HG03103 (cell line): ENCODE measurements around the gene MCF2L.

Source experiments
- ATAC-seq: cut with Tn5 transposase; IDR thresholded peaks from one replicate; pipeline ENCODE4 v1.9.1; 2021; ENCODE audit warnings: low read depth; ENCODE audit not compliant: unreplicated experiment

Gene MCF2L

DNA sequence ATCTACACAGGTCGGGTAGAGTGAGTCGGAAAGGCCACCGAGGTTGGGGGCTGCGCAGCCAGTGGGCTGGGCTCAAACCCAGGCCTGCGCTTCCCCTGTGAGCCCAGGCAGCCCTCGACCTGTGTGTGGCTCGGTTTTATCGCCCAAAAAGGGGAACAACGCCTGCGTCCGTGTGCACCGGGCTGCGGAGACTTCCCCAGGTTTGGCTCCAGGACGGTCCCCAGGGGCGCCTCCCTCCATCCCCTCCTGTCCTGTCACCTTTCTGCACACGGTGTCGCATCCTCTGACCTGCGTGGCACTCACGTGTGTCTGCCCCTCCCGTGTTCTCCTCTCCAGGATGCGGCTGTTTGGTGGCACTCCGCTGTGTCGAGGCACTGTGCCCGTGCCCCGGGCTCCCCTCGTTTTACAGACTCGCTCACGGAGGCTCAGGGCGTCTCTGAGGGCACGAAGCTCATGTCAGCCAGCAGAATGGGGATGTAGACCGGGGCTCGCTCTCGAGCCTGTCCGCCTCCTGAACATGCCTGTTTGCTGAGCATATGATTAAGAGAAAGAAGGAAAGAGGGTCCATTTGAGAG, 25.9 kb downstream of the MCF2L start:
- ATAC-seq, result no peak

DNA sequence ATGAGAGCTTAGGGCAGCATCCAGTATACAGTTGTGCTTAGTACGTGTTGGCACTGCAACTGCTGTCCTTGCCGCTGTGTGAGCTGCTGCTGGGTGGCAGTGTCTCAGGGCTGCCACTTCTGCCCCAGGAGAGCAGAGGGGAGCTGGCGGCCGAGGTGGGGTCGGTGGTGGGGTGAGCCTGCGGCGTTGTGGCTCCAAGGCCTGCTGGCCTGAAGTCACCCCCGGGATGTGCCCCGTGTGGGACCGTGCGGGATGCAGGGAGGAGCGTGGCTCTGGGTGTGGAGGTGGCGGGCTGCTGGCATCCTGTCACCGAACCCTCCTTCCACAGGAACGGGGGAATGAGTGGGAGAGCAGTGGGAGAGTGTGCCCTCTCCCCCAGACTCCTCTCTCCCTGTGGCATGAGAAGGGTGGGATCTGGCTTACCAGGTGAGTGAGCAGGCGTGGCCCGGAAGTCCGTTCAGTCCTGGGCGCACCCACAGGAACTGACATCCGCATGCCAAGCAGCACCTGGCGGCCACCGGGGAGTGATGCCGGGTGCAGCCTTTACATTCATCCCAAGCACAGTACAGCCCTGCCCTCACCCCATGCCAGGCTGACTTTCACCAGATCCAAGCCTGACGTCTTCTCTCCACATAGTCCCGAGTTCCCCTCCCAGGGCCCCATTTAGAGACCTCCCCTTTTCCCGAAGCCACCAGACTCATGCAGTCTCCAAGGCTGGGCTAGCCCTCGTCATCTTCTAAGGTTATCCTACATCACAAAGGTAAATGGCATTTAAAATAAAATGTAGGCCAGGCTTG, 26.6 kb downstream of the MCF2L start:
- no peak for ATAC-seq

DNA sequence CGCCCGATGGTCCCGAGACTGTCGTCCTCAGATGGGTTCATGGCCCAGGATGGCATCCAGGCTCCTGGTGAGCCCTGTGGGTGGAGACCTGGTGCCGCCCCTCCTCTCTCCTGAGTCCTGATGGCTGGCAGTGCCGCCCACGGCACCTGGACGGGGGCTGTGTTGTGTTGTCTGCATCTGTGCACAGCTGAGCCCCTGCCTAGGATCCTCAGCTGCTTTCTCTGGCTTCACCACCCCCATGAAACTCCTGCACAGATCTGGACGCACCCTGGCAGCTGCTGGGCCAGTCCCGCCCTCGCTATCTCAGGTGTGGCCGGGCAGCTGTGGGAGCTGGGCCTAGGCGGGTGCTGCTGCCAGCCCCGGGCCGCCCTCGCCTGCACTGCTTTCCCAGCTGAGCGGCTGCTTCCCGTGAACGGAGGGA, 27.7 kb downstream of the MCF2L start:
- no peak for ATAC-seq

DNA sequence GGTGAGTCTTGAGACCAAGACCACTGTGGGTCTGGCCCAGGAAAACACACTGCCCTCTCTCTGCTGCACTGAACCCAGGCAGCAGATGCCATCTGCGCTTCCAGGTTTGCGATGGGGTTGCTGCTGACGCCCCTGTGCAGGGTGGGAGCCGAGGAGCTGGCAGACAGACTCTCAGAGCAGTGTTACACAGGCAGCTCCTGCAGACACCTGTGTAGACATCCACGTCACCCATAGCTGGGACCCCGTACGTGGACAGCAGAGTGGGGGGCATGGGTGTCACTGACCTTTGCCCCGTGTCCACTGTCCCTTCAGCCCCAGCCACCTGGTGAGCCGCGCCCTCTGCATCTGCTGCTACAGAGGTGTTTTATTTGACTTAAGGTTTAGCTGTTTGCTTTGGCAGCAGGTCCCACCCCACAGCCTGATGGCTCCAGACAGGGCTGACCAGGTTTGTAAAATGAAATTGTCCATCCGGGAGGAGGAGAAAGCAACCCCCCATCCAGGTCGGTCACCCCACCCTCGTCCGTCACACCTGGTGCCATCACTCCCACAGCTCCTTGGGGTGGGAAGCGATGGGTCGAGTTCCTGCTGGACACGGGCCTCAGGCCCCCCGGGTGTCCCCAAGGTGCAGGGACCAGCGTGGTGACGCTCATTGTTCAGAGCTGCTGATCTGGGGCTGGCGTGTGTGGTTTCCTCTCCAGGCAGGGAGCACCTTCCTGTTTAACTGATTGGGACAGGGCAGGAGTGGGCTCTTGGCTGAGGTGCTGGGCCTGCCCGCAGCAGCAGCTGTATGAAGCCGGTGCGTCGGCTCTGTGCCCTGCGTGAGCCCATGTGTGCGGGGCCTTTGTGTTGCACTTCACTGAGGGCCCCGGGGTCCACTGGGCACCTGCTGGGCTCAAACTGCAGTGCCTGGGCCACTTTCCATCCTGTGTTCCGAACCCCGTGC, 28.4 kb downstream of the MCF2L start:
- no peak for ATAC-seq

DNA sequence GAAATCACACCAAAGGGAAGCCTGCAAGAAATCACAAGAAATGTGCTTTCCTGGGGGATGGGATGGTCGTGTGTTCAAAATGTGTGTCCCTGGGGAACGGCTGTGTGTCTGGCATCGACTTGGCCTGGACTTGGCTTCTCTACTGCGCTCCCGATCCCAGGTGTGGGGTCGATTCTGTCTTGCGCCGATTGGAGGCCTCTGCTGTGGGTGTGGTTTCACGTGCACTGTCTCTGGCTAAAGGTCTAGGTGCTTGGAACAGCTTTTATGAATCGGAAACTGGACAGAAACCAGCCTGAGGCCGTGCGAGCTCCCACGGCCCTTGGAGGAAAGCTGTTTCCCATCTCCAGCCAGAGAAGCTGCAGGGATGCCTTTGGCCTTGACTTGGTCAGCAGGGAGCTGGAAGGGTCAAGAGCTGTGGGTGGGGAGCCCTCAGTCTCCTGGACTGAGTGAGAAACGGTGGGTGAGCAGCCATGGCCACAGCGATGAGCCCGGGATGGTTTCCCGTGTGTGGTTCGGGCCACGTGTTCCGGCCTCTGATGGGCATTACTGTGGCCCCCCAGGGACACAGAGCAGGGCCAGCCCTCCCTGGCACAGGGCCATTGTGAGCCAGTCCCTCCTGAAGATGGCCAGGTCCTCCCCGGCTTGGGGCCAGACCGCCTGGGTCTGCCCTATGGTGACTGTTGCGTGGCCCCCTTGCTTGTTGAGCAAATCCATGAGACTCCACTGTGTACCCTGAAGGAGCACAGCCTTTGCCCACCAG, 29.7 kb downstream of the MCF2L start:
- no peak for ATAC-seq

DNA sequence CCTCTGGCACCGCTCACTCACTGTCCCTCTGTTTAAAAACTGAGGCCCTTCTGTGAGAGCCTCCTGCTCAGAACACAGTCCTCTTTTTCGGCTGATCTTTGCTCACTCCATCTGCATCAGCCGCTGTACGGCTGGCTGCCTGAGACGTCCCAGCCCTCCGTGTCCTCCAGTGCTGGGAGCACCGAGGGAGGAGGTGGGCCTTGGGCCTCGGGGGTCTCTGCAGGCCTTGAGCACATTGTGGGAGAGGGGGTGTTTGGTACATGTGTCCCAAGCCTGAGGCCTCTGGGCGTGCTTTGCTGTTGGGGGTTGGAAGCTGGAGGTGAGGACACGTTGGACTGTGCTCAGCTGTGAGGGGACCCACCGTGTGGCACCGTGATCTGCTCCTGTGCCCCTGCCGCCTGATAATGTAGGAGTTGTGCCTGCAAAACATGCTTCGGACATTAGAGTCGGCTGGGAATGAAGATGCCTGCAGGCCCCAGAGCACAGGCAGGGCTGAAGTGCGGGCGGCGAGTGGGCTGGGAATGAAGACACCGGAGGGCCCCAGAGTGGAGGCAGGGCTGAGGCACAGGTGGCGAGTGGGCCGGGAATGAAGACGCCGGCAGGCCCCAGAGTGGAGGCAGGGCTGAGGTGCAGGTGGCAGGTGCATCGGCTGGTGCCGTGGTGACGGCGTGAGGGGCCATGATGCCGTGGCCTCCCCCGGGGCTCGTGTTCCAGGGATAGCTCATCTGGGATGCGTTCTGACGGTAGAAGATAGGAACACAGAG, 30.6 kb downstream of the MCF2L start:
- ATAC-seq, result no peak

DNA sequence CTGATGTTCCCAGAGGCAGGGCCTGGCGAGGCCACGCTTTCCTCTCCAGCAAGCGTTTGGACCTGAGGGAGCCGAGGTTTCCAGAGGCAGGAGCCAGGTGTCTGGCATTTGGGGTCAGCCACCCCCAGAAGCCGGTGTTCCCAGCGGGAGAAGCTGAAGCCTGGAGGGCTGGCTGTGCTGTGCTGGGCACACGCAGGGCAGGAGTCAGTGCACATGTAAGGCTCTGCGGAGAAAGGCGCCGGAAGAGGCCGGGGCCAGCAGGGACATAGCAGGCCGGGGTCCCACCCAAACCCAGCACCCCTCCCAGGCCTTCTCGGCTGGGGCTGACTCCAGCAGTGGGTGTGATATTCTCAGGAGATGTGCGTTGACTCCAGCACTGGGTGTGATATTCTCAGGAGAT, 31.6 kb downstream of the MCF2L start:
- ATAC-seq, result no peak

DNA sequence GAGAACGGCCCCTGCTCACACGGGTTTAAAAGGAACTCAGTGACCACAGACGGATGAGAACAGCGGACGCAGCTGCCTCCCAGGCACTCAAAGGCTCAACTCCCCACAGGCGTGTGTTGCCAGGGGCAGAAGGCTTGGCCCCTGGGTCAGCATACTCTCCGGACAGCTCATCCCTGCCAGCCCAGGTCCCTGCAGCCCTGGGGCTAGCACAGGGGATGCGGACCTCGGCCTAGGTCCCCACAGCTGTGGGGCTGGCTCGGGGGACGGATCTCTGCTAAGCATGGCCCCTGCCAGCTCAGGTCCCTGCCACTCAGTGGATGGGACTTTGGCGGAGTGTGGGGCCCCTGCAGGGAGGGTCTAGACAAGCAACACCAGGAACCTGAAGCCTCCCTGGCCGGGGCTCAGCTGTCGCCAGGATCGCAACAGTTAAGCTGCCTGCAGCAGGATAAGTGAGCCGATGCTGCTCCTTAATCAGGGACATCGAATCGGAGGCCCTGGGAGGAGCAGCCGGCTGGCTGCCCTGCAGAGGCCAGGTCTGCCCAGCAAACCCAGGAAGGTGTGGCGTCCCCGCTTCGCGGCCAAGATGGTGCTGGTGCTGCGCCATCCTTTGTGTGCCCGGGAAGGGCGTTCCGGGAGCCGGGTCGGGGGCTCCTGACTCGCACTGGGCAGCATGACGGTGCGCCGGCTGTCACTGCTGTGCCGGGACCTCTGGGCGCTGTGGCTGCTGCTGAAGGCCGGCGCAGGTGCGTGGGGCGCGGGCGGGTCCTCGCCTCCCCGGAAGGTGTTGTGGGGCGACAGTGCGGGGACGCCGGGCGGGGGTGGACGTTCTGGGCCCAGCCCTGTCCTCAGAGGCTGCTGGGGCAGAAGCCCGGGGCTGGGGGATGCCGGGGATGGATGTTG, 32.5 kb downstream of the MCF2L start:
- no peak for ATAC-seq

DNA sequence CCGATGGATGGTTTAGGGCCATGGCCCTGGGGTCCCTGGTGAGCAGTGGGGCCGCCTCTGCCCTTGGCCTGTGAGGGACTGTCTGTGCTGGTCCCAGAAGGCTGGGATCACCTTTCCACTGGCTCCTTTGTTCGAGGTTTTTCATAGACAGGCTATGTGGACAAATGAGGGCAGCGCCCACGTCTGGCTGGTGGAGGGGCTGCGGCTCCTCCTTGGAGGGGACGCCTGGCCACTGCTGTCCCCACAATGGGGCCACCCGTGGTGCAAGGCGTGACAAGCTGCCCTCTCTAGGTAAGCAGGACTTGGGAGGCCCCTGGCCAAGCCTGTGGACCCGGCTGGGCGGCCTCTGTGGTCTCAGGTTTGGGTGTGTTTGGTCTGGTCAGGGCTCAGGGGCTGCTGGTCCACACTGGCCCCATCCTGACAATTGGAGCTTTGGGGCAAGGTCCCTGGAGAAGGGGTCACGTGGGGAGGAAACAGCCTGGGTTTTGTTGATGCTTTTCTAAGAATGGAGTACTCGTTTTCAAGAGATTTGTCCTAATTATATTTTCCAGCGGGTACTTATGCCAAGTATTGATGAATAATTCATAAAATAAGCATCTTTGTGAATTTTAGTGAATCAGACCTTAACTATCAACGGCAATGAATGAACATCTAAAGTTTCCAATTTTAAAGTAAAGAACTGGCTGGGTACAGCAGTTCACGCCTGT, 33.3 kb downstream of the MCF2L start:
- ATAC-seq, result no peak

DNA sequence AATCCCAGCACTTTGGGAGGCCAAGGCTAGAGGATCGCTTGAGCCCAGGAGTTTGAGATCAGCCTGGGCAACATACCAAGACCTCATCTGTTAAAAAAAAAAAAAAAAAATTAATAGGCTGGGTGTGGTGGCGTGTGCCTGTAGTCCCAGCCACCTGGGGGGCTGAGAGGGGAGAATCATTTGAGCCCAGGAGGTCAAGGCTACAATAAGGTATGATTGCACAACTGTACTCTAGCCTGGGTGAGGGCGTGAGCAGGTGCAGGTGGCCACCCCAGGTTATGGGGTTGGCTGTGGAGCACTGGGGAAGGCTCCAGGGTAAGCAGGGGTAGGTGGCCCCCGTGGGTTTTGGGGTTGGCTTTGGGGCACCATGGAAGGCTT, 33.9 kb downstream of the MCF2L start:
- no peak for ATAC-seq

DNA sequence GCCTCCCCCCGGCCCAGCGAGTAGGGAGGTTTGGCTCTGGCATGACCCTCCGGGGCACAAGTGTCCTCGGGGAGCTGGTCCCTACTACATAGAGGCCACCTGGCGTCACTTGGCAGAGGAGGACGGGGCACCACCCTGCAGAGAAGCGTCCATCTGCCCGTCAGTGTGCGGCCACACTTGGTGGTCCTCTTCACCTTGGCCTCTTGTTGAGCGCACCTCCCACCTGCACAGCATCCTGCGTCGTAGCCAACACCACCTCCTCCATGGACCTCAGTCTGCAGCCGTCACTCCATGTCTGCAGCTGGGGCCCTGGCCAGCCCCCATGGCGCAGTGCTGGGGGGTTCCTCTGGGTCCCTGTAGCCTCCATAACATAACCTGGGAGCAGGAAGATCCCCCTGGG, 35.1 kb downstream of the MCF2L start:
- ATAC-seq, result no peak

DNA sequence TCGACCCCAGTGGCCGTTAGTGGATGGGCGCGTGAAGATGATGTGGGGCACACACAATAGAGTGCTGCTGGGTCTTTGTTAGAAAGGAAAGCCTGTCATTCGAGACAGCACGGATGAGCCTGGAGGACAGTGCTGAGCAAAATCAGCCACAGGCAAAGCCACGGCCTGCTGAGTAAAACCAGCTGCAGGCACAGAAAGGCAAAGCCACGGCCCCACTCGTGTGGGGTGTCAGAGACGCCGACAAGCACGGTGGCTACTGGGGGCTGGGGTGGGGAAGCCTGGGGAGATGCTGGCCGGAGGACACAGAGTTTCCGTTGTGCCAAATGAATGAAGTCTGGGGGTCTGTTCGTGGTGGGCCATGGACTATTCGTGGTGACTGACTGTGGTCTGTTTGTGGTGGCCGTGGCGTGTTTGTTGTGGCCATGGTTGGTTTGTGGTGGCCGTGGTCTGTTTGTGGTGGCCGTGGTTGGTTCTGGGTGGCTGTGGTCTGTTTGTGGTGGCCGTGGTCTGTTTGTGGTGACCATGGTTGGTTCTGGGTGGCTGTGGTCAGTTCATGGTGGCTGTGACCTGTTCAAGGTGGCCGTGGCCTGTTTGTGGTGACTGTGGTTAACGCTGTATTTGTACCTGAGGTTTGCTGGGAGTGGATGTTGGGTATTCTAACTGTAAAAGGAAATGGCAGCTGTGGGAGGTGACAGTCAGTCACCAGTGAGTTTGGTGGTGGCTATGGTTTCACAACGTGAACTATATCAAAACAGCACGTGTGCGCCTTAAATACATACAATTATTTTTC, 36.3 kb downstream of the MCF2L start:
- ATAC-seq, result no peak

DNA sequence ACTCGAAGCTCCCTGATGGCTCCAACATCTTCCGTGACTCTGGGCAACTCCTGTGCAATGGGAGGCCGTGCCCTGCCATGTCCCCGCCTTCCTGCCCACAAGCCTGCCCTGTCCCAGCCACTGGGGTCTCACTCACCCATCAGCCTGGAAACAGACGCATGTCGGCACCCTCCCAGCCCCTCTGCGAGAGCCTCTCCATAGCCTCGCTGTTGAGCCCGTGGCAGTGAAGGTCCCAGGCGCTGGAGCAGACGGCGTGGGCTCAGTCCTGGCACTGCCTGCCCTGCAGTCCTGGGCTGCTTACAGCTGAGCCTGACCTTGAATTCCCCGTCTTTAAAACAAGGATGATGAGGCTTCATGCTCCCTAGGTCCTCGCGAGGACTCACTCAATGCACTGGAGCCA, 37.0 kb downstream of the MCF2L start:
- ATAC-seq, result no peak

DNA sequence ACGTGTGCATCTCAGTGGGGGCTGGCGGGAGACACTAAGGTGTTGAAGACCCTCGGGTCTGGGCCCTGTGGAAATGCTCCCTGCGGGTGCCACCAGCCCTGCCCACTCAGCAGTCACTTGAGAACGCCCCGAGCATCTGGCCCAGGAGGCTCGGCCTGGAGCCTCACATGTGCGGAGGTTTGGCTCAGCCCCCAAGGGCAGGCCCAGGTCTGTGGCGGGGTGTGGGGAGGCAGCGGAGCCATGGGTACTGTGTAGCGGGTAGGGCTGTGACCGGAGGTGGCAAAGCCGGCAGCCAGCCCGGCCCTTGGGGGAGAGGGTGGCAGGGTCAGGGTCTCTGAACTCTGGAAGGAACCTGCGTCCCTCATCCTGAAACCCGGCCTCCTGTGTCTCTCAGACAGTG, 37.6 kb downstream of the MCF2L start:
- ATAC-seq, result no peak

DNA sequence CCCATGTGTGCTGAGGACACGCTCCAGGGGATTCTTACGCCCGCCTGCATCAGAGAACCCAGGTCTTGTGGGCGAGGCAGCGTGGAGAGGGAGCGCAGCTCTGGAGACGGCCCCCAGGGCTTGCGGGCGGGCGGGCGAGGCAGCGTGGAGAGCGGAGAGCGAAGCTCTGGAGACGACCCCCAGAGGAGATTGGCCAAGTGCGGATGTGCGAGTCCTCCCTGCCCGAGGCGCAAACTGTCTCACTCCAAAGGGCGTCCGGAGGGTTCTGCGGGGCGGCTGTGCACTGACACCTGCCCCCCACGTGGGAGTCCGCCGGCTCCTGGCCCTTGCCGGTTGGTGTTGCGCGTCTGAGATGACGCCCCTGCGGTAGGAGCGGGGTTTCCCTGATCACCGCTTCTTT, 39.8 kb downstream of the MCF2L start:
- no peak for ATAC-seq

DNA sequence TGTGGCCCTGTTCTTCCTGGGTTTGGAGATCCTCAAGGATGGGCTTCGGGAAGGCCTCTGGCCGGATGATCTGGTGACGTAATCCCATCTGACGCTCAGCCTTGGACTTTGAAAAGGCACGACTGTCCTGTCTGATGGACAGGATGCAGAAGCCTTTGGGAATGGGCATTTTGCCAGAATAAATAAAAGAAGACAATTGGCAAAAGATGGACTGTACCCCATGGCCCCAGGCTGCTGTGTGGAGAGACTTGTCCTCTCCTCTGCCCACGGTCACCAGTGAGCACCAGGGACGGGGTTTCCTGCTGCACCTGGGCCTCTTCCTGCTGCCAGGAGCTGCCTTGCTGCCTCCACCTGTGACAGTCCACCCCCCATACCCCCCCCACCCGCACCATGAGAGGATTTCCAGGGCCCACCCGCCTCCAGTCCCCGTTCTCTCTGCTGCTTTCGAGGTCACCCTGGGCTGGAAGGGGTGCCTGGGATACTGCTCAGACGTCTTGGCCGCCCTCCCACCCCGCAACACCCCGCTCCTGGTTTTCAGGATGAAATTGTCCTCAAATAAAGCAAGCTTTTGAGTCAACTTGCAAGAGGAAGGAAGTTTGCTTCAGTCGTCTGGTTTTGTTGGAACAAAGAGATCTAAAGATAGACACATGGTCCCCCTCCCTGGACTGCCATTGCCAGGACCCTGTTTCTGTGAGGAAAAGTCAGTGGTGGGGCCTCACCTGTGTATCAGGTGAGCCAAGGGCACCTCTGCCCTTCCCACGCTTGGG, 40.9 kb downstream of the MCF2L start:
- ATAC-seq, result no peak

DNA sequence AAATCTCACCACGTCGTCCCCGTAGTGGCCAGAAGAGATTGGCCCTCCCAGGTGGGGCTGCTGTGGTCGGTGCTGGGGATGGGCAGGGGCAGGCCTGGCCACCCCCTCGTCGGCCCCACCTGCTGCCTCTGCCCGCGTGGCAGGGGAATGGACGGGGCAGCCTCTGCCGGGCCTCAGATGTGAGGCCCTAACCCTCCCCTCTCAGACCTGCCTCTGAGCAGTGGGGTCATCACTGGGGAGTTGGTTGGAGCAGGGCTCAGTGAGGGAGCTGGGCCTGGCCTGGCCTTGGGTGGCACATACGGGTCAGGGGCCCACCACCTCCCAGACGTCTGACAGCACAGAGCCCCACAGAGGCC, 41.5 kb downstream of the MCF2L start:
- ATAC-seq, result no peak
